ENCODE measurements around the gene ANXA1.
A peak's percentile ranks its signal among the peaks of the same experiment; 100 is the strongest.

ANXA1 gene

GRCh38 chr9:73151653-73152542 is at the start of gene ANXA1:
TSS of gene ANXA1 (plus strand) at chr9:73151865. CDS start at chr9:73158536, 6,671 bp downstream.
- DNase-seq (ENCODE audit: low spot score) (peak; percentile 95), FAIRE-seq (peak; percentile 91)

DNA sequence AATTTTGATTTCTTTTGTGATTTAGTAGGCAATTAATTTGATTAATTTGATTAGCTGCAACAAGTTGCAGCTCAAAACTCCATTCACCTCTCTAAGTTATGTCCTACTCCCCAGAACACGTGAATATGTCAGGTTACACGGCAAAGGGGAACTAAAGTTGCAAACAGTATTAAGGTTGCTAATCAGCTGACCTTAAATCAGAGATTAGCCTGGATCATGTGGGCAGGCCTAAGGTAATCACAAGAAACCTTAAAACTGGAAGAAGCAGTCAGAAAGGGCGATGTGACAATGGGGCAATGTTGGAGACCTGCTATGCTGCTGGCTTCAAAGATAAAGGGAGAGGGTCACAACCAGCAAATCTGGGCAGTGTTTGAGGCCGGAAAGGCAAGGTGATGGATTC is 47.3 kb upstream of the ANXA1 start:
- DNase-seq (ENCODE audit: low spot score): no peak
- FAIRE-seq: no peak

- FAIRE-seq: no peak
- DNase-seq (ENCODE audit: low spot score): no peak
Measured at GRCh38 chr9:73104921-73105320, 46.7 kb upstream of the ANXA1 start.

- FAIRE-seq (peak; percentile 83), DNase-seq (ENCODE audit: low spot score) (peak; percentile 53)
Measured at GRCh38 chr9:73107489-73108069, 44.1 kb upstream of the ANXA1 start.

DNA sequence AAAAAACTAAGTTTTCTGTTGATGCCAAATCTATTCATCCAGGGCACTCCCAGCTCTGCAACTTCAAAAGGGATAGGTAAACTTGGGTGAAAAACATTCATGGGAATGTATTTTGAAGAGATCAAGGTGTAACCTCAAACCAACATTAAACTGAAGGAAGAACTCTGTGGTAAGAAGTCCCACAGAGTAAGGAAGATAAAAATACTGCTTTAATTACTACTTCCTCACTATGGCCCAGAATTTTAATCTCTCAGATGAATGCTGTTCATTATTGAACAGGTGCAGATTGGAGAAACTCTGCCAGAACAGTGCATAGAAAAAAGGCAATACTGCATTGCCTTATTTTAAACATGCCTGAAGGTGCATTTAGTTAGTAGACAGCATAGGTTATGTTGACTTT is 37.6 kb upstream of the ANXA1 start:
- DNase-seq (ENCODE audit: low spot score) (no peak), FAIRE-seq (no peak)

- FAIRE-seq (peak; percentile 77), DNase-seq (ENCODE audit: low spot score) (no peak)
Measured at GRCh38 chr9:73114958-73115357, 36.7 kb upstream of the ANXA1 start.

DNA sequence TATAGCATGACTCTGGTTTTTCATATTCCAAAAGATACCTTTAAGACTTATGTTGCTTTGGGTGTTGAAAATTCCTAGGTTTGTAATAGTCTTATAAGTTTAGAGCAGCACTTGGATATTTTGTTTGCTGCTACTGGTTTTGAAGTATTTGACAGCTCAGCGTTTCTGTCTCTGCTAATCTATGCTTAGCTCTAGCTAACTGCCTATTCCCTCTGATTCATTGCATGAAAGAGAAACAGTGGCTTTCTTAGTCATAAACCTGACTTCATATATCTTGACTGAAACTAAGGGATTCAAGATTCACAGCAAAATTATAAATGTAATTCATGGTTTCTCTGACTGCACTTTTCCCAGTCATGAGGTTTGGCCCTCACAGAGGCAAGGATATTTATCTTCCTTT is 35.6 kb upstream of the ANXA1 start:
- DNase-seq (ENCODE audit: low spot score): peak; percentile 89
- peak; percentile 98 for FAIRE-seq

DNA sequence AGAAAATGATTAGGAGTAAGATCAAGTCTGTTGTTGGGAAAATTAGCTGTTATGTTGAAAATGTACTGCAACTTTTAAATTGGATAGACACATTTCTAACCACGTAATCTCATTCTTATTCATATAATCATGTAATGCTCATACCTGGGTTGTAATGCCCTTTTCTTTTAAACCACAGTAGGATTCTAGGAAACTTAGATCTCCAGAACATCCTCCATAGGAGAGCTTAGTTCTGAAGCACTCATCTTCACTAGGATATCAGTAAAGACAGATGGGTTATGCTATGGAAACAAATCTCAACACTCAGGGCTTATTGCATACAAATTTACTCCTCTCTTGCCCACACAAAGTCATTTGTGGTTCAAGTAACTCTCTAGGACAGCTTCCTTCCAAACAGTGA is 34.8 kb upstream of the ANXA1 start:
- DNase-seq (ENCODE audit: low spot score): no peak
- FAIRE-seq: no peak

DNA sequence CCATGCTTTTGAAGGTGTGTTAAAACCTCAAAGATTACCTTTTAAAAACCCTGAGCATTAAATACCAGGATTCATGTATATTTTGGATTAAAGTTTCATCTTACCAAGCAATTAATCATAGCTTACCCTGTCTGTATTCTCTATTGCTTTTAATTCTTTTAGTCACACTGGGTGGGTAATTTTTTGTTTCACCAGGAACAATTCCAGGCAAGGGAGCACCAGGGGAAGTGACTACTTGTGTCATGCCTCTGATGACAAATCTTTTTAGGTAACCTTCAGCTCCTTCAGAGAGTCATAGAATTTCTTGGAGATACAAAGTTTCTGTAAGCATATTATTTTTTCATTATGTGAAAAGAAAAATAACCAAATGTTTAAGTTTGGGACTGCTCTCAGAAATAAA is 33.4 kb upstream of the ANXA1 start:
- FAIRE-seq (no peak), DNase-seq (ENCODE audit: low spot score) (peak; percentile 70)

DNA sequence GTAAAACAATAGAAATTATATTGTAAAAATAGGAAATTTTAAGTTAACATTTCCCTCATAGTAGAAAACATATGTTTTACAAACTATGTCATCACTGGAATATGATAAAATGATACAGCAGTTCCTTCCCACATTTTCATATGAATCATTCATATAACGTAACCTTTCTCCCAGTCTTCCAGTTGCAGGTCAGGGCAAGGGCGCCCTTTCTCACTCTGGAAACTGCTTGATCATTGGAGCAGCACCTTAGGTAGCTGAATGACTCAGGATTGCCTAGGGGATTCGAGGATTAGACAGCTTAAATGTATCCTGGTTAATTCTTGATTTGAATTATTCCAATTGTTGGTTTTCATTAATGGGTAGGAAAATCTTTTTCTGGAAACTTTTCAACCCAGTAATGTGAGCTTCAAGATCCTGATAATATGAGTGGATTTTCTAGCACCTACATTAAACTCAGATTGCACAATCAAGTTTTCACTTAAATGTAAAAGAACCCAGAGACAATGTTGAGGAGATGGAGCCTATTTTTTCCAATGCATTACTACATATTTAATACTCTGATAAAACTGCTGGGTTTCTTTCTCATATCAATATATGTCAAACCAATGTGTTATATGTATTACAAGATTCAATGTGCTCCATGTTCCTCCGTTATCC is 32.6 kb upstream of the ANXA1 start:
- FAIRE-seq (peak; percentile 99), DNase-seq (ENCODE audit: low spot score) (peak; percentile 96)

DNA sequence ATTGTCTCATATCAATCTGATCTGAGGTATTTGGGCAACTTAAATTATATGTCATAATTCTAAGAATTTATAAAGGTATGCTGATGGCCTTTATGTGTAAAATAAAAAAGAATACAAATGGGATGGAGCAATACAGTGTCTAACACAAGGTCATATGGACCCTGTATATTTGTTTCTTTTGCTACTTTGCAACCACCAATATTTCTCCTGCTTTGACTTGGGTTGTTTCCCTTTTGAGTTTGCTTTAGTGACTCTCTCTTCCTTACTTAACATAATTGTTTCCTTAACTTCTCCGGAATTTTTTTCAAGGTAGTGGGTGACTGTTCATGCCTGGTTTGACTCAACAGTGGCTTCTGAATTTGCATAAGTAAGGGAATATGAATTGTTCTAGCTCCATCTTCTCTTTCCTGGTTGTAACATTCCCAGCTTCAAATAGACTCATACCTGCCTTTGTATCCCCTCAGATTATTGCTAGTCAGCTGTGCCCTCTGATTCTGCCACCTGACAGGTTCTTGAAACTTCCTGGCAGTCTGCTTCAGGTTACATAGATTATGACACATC is 30.2 kb upstream of the ANXA1 start:
- DNase-seq (ENCODE audit: low spot score): peak; percentile 39
- FAIRE-seq: no peak

- DNase-seq (ENCODE audit: low spot score): peak; percentile 57
- FAIRE-seq: peak; percentile 66
Measured at GRCh38 chr9:73125651-73126050, 26.0 kb upstream of the ANXA1 start.

DNA sequence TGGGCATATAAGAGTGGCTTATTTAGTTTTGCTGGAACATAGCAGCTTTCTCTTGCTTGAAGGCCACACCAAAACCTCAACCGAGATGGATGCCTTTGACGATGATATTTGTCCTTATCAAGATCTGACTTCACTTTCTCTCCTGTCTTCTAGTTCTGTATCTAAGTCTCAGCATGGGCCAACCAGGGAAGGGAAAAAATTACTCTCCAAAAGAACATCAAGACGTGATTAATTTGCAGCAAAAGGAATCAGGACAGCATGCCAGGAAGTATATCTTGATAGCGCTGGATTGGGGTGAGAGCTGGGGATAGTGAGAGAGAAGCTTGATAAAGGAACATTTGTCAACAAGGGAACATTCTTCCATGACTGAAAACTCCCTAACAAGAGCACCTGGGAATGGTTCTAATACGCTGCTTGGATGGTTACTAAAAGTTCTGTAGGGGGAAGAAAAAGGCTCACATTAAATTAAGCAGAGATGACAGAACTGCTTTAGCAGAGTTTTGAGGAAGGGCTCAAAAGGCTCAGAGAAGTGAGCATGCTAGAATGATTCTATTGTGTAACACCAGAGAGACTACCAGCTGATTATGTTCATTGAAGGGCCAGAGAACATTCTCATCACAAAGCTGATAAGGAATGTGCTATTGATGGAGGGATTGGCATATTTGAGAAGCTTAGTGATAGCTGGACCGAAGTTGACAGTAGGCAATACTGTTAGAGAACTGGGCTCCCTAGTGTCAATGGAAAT is 21.6 kb upstream of the ANXA1 start:
- DNase-seq (ENCODE audit: low spot score): no peak
- FAIRE-seq: no peak

GRCh38 chr9:73131461-73131860 is 20.2 kb upstream of the ANXA1 start:
- FAIRE-seq: no peak
- no peak for DNase-seq (ENCODE audit: low spot score)

DNA sequence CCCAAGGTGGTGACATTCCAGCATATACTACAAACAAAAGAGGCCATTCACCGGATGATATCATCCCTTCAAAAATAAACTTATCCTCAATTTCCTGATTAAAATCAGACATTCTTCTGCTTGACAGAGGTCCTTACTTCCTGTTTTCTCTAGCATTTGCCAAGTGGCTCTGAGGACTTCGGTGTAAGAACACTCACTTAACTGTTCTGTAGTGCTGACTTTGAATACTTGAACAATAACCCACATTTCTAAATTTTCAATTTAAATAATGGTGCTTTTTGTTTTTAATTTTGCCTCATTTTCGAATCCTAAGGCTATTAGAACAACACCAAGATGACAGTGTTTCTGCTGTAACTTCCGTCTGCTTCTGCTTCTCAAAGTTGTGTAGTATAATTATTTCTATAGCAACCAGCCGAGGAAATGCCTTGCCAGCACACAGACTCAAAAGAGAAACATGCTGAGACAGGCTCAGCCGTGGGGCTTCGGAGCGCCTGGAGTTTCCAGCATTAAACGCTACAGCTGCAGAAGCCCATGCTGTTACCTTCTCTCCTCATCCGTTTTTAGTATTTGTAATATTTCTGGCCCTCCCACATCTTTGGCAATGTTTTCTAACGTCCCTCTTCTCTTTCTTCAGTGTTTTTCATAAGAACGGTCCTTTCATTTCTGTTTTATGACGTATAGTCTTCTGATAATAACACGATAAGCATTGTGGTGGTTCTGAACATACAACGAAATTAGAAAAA is 19.5 kb upstream of the ANXA1 start:
- FAIRE-seq: peak; percentile 81
- peak; percentile 90 for DNase-seq (ENCODE audit: low spot score)

GRCh38 chr9:73133022-73133651 is 18.5 kb upstream of the ANXA1 start:
- DNase-seq (ENCODE audit: low spot score) (no peak), FAIRE-seq (peak; percentile 63)

GRCh38 chr9:73133921-73134407 is 17.7 kb upstream of the ANXA1 start:
- no peak for FAIRE-seq

DNA sequence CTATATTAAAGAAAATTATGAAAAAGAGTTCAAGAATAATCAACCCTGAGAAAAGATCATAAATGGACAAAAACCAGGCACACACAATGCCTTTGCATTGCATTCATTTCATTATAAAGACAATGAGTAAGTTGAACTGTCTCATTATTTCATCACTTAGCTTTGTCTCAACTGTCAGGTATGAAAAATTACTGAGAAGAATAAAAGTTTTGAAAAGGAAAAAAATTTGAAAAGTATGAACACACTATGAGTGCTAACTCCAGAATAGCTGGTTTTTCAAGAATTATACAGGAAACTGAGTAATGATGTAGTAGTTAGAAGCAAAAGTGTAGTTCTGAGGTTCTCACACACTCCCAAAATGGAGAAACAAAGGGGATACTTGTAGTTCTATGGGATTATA is 16.3 kb upstream of the ANXA1 start:
- FAIRE-seq (no peak), DNase-seq (ENCODE audit: low spot score) (no peak)

More at GRCh38 chr9:73133921-73134407, 17.7 kb upstream of the ANXA1 start:
- DNase-seq (ENCODE audit: low spot score): no peak

- FAIRE-seq: peak; percentile 91
- DNase-seq (ENCODE audit: low spot score): peak; percentile 76
Measured at GRCh38 chr9:73137286-73137899, 14.3 kb upstream of the ANXA1 start.
